WTC11 (cell line): ENCODE measurements around the gene LMF1. TPM values are rescaled to one million over a fixed set of nuclear protein-coding genes. Genes with fewer than 3 reads are reported as not detected.

Experiments
- ATAC-seq: fragments of 200-7000 bp; cut with Tn5 transposase; 2 replicates; pipeline ENCODE4 v1.10.0; 2021; ENCODE audit warnings: mild to moderate bottlenecking, moderate library complexity
- CTCF ChIA-PET: fragments of 300-600 bp; sonication (Branson Sonifier 250); formaldehyde crosslinking; loops from one replicate; lab custom pipeline; 2021; ENCODE audit warnings: antibody characterized with exemption; lab: Charles Lee
- POLR2A ChIA-PET: fragments of 350-600 bp; sonication (Branson Sonifier 250); formaldehyde crosslinking; loops from one replicate; lab custom pipeline; 2021; ENCODE audit warnings: antibody characterized with exemption; lab: Charles Lee
- DNase-seq: peaks from one replicate; pipeline ENCODE4 v3.0.0; 2021; ENCODE audit warnings: low spot score
- H3K27ac Mint-ChIP-seq: 2 replicates; pipeline ENCODE4 v1.8.0; 2021; ENCODE audit warnings: mixed read lengths
- H3K27me3 Mint-ChIP-seq: 2 replicates; pipeline ENCODE4 v1.8.0; 2021; ENCODE audit warnings: low read depth, mild to moderate bottlenecking, moderate library complexity, mixed read lengths
- H3K36me3 Mint-ChIP-seq: 2 replicates; pipeline ENCODE4 v1.8.0; 2021; ENCODE audit warnings: mixed read lengths
- H3K4me1 Mint-ChIP-seq: 2 replicates; pipeline ENCODE4 v1.8.0; 2022; ENCODE audit warnings: mixed read lengths
- H3K4me3 Mint-ChIP-seq: 2 replicates; pipeline ENCODE4 v1.8.0; 2021; ENCODE audit warnings: mild to moderate bottlenecking, moderate library complexity, mixed read lengths
- H3K9me3 Mint-ChIP-seq: 2 replicates; pipeline ENCODE4 v1.8.0; 2021; ENCODE audit warnings: mixed read lengths
- CBFB ChIP-seq: sonication (generic); formaldehyde crosslinking; IDR thresholded peaks from 2 replicates; pipeline ENCODE4 v1.8.1; 2022; ENCODE audit warnings: mild to moderate bottlenecking, low read depth, missing genetic modification reagents
- CREM ChIP-seq: sonication (generic); formaldehyde crosslinking; IDR thresholded peaks from 2 replicates; pipeline ENCODE4 v1.8.1; 2022; ENCODE audit warnings: mild to moderate bottlenecking, missing genetic modification reagents, moderate library complexity
- ESRRA ChIP-seq: sonication (generic); formaldehyde crosslinking; IDR thresholded peaks from 2 replicates; pipeline ENCODE4 v1.8.1; 2022; ENCODE audit warnings: mild to moderate bottlenecking, missing genetic modification reagents, borderline replicate concordance
- FOXP1 ChIP-seq: sonication (generic); formaldehyde crosslinking; IDR thresholded peaks from 2 replicates; pipeline ENCODE4 v1.8.0; 2022; ENCODE audit warnings: missing genetic modification reagents, mild to moderate bottlenecking, moderate library complexity, borderline replicate concordance
- FOXP4 ChIP-seq: sonication (generic); formaldehyde crosslinking; IDR thresholded peaks from 2 replicates; pipeline ENCODE4 v1.8.0; 2022; ENCODE audit warnings: mild to moderate bottlenecking, missing genetic modification reagents
- GABPB1 ChIP-seq: sonication (generic); formaldehyde crosslinking; IDR thresholded peaks from 2 replicates; pipeline ENCODE4 v1.8.1; 2023; ENCODE audit warnings: mild to moderate bottlenecking, missing genetic modification reagents
- IRF2 ChIP-seq: sonication (generic); formaldehyde crosslinking; IDR thresholded peaks from 2 replicates; pipeline ENCODE4 v1.8.0; 2022; ENCODE audit warnings: low read depth, missing genetic modification reagents, borderline replicate concordance
- MYBL2 ChIP-seq: sonication (generic); formaldehyde crosslinking; IDR thresholded peaks from 2 replicates; pipeline ENCODE4 v1.8.1; 2023; ENCODE audit warnings: mild to moderate bottlenecking, moderate library complexity, missing genetic modification reagents
- NFE2L1 ChIP-seq: sonication (generic); formaldehyde crosslinking; IDR thresholded peaks from 2 replicates; pipeline ENCODE4 v1.8.1; 2023; ENCODE audit warnings: missing genetic modification reagents
- SMAD3 ChIP-seq: sonication (generic); formaldehyde crosslinking; IDR thresholded peaks from 2 replicates; pipeline ENCODE4 v1.8.0; 2022; ENCODE audit warnings: missing genetic modification reagents, mild to moderate bottlenecking, borderline replicate concordance
- TEAD4 ChIP-seq: sonication (generic); formaldehyde crosslinking; IDR thresholded peaks from 2 replicates; pipeline ENCODE4 v1.8.0; 2022; ENCODE audit warnings: mild to moderate bottlenecking, missing genetic modification reagents
- USF2 ChIP-seq: sonication (generic); formaldehyde crosslinking; IDR thresholded peaks from 2 replicates; pipeline ENCODE4 v1.8.1; 2023; ENCODE audit warnings: mild to moderate bottlenecking, missing genetic modification reagents, moderate library complexity
- ZNF263 ChIP-seq: sonication (generic); formaldehyde crosslinking; IDR thresholded peaks from 2 replicates; pipeline ENCODE4 v1.8.1; 2022; ENCODE audit warnings: low read depth, mild to moderate bottlenecking, moderate library complexity, missing genetic modification reagents
- ZNF671 ChIP-seq: fragments of 250-450 bp; sonication (Bioruptor Pico); IDR thresholded peaks from 2 replicates; pipeline ENCODE4 v1.8.0; 2021; ENCODE audit warnings: mild to moderate bottlenecking
- ZSCAN18 ChIP-seq: fragments of 250-450 bp; sonication (Bioruptor Pico); IDR thresholded peaks from 2 replicates; pipeline ENCODE4 v2.1.2; 2022; ENCODE audit warnings: mild to moderate bottlenecking, moderate library complexity
- total RNA-seq: library from RNA; stranded (reverse); gene quantifications from 3 replicates; pipeline ENCODE4 v1.2.3, GENCODE V29; 2021
- TF ChIP-seq, protein P1 (sequence below): sonication (generic); formaldehyde crosslinking; IDR thresholded peaks from 2 replicates; pipeline ENCODE4 v1.8.0; 2023; ENCODE audit warnings: missing genetic modification reagents, mild to moderate bottlenecking, borderline replicate concordance
- TF ChIP-seq, protein P2 (sequence below): fragments of 250-450 bp; sonication (Bioruptor Pico); IDR thresholded peaks from 2 replicates; pipeline ENCODE4 v1.9.0; 2021; ENCODE audit warnings: mild to moderate bottlenecking
- TF ChIP-seq, protein P3 (sequence below): sonication (generic); formaldehyde crosslinking; conservative IDR thresholded peaks from 2 replicates; pipeline ENCODE4 v1.8.1; 2023; ENCODE audit warnings: mild to moderate bottlenecking, low read depth, missing genetic modification reagents, moderate library complexity
- TF ChIP-seq, protein P4 (sequence below): sonication (generic); formaldehyde crosslinking; IDR thresholded peaks from 2 replicates; pipeline ENCODE4 v1.8.1; 2023; ENCODE audit warnings: mild to moderate bottlenecking, missing genetic modification reagents, moderate library complexity

LMF1 gene
- total RNA-seq, 1 experiment from 2014 or later = 10.5 TPM

DNA sequence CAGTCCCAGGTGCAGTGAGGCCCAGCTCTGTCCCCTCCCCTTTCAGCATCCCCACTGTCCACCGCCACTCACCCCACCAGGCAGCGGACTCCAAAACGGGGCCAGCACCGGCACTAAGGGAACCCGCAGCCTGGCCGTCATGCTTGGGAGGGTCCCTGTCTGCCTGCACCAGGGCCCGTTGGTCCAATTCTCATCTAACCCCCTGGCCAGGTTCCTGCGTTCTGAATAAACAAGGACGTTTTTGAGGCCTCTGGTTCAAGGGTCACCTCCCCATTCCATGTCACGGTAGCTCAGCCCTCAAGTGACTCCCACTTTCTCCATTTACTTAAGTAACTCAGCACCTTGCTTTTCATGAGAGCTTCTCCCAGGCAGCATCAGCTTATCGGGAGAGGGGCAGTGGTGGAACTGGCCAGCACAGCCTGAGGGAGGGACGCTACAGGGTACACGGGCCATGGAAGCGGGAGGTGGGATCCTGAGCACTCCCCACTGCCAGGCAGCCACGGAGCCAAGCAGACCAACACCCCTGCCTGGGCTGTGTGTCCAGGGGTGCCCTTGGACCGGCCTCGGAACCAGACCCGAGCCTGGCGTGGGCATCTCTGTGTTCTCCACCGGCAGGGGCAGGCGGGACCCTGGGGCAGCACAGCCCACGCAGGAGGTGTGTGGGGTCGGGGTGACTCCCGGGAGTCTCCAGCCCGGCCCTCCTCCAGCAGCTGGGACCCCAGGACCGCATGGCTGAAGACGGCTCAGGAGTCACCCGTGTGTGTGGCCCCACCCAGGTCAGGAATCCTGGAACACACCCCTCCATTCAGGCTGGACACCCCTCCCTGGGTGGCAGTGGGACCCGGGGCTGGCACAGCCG, 95.4 kb downstream of the LMF1 start (continued):
- TF ChIP-seq, protein P1, sequence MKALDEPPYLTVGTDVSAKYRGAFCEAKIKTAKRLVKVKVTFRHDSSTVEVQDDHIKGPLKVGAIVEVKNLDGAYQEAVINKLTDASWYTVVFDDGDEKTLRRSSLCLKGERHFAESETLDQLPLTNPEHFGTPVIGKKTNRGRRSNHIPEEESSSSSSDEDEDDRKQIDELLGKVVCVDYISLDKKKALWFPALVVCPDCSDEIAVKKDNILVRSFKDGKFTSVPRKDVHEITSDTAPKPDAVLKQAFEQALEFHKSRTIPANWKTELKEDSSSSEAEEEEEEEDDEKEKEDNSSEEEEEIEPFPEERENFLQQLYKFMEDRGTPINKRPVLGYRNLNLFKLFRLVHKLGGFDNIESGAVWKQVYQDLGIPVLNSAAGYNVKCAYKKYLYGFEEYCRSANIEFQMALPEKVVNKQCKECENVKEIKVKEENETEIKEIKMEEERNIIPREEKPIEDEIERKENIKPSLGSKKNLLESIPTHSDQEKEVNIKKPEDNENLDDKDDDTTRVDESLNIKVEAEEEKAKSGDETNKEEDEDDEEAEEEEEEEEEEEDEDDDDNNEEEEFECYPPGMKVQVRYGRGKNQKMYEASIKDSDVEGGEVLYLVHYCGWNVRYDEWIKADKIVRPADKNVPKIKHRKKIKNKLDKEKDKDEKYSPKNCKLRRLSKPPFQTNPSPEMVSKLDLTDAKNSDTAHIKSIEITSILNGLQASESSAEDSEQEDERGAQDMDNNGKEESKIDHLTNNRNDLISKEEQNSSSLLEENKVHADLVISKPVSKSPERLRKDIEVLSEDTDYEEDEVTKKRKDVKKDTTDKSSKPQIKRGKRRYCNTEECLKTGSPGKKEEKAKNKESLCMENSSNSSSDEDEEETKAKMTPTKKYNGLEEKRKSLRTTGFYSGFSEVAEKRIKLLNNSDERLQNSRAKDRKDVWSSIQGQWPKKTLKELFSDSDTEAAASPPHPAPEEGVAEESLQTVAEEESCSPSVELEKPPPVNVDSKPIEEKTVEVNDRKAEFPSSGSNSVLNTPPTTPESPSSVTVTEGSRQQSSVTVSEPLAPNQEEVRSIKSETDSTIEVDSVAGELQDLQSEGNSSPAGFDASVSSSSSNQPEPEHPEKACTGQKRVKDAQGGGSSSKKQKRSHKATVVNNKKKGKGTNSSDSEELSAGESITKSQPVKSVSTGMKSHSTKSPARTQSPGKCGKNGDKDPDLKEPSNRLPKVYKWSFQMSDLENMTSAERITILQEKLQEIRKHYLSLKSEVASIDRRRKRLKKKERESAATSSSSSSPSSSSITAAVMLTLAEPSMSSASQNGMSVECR (CRISPR knock-in tag) = no peak
- TF ChIP-seq, protein P2, sequence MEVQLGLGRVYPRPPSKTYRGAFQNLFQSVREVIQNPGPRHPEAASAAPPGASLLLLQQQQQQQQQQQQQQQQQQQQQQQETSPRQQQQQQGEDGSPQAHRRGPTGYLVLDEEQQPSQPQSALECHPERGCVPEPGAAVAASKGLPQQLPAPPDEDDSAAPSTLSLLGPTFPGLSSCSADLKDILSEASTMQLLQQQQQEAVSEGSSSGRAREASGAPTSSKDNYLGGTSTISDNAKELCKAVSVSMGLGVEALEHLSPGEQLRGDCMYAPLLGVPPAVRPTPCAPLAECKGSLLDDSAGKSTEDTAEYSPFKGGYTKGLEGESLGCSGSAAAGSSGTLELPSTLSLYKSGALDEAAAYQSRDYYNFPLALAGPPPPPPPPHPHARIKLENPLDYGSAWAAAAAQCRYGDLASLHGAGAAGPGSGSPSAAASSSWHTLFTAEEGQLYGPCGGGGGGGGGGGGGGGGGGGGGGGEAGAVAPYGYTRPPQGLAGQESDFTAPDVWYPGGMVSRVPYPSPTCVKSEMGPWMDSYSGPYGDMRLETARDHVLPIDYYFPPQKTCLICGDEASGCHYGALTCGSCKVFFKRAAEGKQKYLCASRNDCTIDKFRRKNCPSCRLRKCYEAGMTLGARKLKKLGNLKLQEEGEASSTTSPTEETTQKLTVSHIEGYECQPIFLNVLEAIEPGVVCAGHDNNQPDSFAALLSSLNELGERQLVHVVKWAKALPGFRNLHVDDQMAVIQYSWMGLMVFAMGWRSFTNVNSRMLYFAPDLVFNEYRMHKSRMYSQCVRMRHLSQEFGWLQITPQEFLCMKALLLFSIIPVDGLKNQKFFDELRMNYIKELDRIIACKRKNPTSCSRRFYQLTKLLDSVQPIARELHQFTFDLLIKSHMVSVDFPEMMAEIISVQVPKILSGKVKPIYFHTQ (CRISPR knock-in tag) = no peak
- TF ChIP-seq FOXP1 (no peak), ZNF263 (CRISPR knock-in tag) (no peak), IRF2 (CRISPR knock-in tag) (no peak), USF2 (no peak), CBFB (CRISPR knock-in tag) (no peak), ZNF671 (CRISPR knock-in tag) (no peak)

DNA sequence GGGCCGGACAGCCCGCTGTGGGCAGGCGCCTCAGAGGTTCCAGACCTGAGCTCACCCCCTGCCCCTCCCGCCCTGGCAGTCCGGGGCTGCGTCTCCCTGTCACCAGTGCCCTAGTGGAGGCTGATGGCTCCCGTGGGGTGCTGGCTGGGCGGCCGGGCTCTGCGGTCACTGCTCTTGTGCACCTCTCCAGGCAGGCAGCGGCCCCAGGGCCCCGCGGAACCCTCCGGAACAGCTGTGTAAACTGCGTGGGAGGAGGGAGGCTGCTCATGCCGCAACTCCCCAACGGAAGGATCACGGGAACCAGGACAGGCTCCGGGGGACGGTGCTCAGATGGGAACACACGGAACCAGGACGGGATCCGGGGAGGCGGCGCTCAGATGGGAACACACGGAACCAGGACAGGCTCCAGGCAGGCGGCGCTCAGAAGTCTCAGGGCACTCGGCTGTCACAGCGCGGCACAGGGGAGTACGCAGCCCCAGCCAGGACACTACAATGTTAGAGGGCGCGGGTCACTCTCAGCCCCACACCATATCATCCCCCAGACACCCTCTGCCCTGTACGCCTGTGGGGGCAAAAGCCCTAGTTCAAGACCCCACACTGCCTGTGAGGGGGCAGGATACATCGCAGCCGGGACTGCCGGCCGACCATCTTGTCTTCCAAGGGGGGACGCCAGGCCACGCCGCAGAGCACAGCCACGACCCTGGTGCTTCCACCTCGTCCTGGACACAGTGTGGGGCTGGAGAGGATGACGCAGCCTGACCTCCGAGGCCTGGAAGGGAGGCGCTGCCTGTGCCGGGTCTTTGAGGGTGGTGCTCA, 96.2 kb downstream of the LMF1 start:
- ChIA-PET CTCF (interaction anchor here (1.2 kb wide), 1 partner anchor 229 kb away, joined by 3 read pairs; no protein-coding TSS in a partner anchor), POLR2A (no interaction called here)
- Mint-ChIP-seq H3K27ac (no peak overlapping the region), H3K4me1 (no peaks in the 10 kb centered on the region), H3K9me3 (no peaks in the 10 kb centered on the region), H3K27me3 (no peaks in the 10 kb centered on the region), H3K4me3 (no peak overlapping the region), H3K36me3 (no peaks in the 10 kb centered on the region)
- DNase-seq = no peak
- no peak for ATAC-seq
- TF ChIP-seq CREM (CRISPR knock-in tag) = no peak
- TF ChIP-seq, protein P3, sequence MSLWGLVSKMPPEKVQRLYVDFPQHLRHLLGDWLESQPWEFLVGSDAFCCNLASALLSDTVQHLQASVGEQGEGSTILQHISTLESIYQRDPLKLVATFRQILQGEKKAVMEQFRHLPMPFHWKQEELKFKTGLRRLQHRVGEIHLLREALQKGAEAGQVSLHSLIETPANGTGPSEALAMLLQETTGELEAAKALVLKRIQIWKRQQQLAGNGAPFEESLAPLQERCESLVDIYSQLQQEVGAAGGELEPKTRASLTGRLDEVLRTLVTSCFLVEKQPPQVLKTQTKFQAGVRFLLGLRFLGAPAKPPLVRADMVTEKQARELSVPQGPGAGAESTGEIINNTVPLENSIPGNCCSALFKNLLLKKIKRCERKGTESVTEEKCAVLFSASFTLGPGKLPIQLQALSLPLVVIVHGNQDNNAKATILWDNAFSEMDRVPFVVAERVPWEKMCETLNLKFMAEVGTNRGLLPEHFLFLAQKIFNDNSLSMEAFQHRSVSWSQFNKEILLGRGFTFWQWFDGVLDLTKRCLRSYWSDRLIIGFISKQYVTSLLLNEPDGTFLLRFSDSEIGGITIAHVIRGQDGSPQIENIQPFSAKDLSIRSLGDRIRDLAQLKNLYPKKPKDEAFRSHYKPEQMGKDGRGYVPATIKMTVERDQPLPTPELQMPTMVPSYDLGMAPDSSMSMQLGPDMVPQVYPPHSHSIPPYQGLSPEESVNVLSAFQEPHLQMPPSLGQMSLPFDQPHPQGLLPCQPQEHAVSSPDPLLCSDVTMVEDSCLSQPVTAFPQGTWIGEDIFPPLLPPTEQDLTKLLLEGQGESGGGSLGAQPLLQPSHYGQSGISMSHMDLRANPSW (CRISPR knock-in tag) = no peak
- TF ChIP-seq, protein P4, sequence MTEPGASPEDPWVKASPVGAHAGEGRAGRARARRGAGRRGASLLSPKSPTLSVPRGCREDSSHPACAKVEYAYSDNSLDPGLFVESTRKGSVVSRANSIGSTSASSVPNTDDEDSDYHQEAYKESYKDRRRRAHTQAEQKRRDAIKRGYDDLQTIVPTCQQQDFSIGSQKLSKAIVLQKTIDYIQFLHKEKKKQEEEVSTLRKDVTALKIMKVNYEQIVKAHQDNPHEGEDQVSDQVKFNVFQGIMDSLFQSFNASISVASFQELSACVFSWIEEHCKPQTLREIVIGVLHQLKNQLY (CRISPR knock-in tag) = no peak
- TF ChIP-seq ESRRA (CRISPR knock-in tag) = no peak
- no peak for TF ChIP-seq FOXP4 (CRISPR knock-in tag)
- no peak for TF ChIP-seq GABPB1 (CRISPR knock-in tag)
- no peak for TF ChIP-seq TEAD4 (CRISPR knock-in tag)
- no peak for TF ChIP-seq ZSCAN18
- TF ChIP-seq MYBL2 (CRISPR knock-in tag) = no peak
- TF ChIP-seq NFE2L1 (CRISPR knock-in tag) = no peak
- TF ChIP-seq SMAD3 (CRISPR knock-in tag) = no peak
